ENCODE measurements around the gene ERC1.
A peak's percentile ranks its signal among the peaks of the same experiment; 100 is the strongest.
"Not testable (repeated sequence)": the region's sequence is repeated elsewhere in the genome, so short reads cannot be mapped to it uniquely, and the experiment has no call there.

Gene ERC1

DNA sequence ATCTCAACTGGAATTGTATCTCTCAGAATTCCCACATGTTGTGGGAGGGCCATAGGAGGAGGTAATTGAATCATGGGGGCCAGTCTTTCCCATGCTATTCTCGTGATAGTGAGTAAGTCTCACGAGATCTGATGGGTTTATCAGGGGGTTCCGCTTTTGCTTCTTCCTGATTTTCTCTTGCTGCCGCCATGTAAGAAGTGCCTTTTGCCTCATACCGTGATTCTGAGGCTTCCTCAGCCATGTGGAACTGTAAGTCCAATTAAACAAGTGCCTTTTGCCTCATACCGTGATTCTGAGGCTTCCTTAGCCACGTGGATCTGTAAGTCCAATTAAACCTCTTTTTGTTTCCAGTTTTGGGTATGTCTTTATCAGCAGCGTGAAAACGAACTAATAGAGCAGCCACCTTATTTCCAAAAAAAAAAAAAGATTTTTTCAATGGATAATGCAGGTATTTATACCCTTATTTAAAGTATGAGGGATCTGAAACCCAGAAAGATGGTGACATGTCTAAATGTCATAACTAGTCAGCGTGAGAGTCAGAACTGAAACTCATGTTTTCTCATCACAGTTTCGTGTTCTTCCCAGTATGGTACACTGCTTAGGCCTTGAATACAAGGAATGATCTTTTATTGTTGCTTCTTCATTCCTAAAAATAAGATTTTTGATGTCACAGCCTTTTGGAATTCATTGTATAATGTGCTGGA lies 89.6 kb downstream of the ERC1 start:
- no peak for DNase-seq

DNA sequence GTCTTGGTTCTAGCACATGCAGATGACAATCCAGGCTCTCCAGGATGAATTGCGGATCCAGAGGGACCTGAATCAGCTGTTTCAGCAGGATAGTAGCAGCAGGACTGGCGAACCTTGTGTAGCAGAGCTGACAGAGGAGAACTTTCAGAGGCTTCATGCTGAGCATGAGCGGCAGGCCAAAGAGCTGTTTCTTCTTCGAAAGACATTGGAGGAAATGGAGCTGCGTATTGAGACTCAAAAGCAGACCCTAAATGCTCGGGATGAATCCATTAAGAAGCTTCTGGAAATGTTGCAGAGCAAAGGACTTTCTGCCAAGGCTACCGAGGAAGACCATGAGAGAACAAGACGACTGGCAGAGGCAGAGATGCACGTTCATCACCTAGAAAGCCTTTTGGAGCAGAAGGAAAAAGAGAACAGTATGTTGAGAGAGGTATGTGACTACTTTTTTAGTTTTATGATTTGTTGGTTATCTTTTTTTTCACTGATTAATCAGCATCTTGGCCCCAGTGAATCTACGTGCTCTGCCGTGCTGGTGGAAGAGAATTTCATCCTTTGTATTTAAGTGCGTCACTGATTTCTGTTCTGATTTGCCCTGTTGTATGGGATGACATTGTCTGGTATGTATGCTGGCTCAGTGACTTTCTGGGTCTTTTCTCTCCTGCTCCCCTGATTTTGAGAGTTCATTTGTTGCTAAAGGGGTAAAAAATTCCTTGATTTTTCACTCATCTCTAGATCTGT lies 92.3 kb downstream of the ERC1 start:
- no peak for DNase-seq

DNA sequence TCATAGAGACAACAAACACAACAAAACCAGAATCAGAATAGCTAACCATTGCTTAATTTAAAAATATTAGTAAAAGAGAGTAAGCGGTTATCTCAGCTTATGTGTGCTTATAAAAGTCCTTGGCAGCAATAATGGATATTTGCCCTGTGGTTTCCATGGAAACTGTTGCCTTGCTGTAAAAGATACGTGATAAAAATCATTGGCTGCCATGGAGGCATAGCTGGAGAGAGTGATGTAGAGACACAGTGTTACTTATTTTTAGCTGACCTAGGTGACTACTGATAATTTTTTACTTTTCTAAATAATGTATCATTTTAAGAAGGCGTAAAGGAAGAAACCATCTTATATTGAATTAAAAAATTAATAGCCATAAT lies 92.9 kb downstream of the ERC1 start:
- DNase-seq, result peak; percentile 61

DNA sequence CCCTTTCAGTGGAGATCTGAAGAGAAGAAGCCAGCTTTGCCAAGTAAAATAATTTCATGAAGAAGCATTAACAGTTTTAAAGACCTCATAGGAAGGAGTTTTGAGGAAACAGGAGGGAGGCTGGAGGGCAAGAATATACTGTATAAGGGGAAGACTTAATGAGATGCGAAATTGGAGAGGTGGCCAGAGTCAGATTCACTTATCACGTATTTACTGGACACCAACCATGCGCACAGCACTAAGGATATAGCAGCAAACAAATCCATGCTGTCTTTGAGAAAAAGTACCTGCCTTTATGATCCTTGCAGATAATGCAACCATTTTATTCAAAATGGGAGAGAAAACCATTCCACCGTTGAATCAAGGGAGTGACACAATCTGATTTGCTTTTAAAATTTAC lies 100.3 kb downstream of the ERC1 start:
- DNase-seq, result no peak

DNA sequence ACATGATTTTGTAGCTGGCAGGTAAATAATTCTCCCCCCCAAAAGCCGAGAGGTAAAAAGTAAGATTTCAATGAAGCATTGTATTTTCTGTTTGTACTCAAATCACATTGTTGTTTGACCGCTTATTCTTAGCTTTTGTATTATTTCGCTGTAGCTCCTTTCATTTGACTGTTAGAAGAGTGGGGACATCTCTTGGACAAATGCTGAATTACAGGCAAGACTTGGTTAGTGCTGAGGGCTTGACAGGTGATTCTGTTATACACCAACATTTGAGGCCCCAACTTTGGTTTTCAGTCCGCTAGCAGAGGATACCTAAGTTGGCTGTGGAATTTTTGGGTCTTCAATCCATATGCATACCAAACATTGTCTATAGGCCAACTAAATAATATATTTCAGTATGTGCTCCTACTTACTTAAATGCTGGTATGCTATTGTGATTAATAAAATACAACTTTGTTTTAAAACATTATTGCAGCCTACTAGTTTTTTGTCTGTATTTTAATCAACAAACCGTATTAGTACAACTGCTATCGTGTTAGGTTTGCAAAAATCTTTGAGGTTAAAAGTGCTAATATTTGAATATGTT lies 102.2 kb downstream of the ERC1 start:
- DNase-seq, result peak; percentile 64

DNA sequence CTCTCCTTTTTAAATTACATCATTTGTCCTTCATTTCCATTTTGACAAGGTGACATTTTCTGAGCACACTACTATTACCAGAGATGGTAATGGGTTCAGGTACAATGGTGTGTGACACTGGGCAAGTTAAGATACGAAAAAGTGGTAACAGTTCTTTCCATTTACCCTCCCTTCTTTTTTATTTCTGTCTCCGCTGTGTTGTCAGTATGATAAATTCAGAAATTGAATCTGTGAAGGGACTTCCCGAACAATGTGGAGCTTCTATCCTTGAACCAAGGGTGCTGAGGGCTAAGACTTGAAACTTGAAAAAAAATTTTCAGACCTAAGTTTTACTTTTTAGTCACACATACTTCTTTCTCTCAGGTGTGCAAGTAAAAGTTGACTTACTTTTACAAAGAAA lies 103.7 kb downstream of the ERC1 start:
- no peak for DNase-seq

DNA sequence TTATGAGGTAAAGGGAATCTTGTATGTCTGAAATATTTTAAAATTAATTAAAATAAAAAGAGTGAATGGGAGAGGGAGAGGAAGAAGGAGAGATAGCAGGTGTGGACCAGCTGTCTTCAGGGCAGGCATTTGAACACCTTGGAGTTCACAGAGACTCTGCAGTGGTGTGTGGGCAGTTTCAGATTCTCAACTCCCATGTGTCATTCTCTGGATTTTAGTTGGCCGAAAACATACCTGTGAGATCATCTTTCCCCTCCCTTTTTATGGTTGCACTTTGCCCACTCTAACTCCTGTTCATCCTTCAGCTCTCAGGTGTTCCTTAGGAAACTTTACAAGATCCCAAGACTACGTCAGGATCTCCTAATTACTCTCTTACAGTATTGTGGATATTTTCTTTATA lies 108.1 kb downstream of the ERC1 start:
- no peak for DNase-seq

DNA sequence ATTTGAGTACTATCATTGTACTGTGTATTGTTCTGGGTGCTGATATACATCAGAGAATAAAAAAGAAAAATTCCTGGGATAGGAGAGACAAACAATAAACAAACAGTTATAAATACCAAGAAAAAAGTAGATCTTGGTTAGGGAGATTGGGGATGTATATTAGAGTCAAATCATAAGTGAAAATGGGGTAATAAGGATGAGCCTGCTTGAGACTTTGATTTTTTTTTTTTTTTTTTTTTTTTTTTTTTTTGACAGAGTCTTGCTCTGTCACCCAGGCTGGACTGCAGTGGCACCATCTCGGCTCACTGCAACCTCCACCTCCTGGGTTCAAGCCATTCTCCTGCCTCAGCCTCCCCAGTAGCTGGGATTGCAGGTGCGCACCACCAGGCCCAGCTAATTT lies 108.6 kb downstream of the ERC1 start:
- not testable (repeated sequence) for DNase-seq

DNA sequence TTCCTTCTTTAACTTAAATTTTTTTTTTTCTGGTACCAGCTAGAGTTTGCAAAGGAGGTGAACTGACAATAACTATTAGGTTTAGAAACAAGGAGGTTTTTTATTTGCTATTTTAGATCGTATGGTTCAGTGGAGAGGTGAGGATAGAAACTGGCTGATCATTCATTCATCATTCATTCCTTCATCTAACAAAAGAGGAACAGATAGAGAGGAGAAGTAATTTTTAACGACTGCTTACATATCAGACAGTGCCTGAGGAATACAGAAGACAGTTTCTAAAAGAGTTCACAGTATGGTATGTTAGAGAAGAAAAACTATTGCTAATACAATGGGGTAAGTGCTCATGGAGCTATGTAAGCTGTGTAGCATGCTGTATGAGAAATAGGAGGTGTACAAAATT lies 111.1 kb downstream of the ERC1 start:
- no peak for DNase-seq

DNA sequence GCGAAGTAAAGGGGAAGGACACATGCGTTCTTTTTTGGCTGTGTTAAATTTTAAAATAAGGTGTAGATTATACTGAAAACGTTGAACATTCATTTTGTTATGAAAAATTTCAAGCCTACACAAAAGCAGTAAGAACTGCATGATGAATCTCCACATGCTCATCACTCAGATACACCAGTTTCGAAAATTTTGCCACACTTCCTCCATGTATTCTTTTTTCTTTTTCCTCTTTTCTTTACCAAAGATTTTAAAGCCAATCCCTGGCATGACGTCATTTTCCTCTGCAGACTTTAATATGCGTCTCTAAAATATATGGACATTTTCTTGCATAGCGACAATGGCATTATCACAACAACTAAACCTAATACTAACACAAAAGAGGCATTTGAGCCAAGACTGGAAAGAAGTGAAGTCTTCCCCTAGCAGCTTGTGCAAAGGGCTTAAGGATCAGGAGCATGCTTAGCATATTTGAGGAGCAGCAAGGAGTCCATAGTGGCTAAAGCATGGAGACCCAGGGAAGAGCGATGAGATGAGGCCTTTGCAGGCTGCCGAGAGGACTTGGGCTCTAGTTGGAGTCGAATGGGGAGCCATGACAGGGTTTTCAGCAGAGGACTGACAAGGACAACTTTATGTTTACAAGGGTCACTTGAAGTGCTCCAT lies 111.9 kb downstream of the ERC1 start:
- no peak for DNase-seq

DNA sequence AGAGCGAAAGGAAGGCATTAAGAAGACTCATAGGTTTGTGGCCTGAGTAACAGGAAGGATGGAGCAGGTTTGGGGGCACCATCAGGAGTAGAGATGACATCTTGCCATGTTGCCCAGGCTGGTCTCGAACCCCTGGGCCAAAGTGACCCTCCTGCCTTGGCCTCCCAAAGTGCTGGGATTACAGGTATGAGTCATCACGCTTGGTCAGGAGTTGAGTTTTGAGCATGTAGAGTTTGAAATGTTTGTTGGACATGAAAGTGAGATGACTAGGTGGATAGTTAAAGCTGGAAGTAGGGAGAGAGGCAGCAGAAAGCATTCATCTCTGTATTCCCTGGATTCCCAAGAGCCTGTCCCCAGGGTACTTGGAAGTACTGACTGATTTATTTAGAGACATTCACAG lies 112.6 kb downstream of the ERC1 start:
- no peak for DNase-seq

DNA sequence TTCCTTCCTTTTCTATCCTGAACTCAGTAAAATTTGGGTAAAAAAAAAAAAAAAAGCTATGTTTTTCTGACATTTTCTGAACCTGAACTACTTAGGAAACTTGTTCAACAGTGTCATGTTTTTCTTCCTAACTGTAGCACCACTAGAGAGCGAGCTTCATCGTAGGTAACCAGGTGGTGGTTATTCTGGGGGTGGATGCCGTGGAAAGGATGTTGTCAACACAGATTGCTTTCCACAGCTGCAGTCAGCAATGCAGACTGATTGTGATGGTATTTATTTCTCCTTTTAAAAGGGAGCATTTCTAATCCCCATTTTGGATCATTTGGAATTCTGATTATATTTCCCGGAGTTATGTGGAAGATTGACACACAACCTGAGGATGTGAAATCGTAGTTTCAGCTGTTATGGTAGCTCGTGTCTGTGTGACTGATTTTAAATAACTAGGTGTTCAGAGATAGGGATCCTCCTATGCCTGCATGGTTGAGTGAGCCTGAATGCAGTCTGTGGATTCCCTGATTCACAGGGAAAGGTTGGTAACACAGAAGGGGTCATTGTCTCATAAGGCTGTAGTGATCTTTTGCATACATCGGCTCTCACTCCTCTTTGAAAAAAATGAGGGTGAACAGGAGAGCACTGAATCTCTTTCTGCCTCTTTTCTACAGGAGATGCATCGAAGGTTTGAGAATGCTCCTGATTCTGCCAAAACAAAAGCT lies 113.2 kb downstream of the ERC1 start:
- no peak for DNase-seq

DNA sequence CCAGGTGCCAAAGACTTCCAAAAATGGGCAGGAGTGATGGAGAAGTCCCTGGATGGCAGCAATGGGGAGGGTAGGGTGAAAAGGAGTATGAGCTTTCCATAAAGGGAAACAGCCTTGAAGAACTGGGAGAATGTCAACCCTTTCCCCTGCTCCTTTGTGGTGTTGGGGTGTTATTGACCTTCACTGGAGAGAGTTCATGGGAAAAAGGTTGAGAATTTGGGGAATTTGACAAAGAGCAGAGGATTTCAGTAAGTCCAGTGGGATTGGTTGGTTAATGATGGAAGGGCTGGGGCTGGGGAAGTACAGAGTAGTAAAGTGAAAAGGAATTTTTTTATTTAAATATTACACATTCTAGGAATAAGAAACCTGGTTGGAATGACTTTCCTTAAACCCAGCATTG lies 116.6 kb downstream of the ERC1 start:
- DNase-seq, result no peak

DNA sequence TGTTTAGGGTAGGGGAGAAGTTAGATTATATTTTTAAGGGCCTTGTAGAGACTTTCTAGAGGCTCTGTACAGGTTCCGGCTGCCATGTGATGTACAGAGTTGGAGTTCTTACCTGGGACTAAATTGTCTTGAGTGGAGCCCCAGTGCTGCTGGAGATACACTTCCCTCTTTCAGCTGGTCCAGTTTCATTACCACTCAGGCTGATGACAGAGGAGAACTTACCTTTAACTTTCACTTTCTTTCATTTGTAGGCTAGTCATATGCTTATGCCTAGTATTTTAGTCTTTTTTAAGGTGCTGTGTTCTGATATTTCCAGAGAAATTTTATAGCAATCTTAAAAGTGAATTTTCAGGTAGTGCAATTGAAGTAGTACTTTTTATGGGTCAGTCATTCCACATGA lies 117.3 kb downstream of the ERC1 start:
- DNase-seq, result no peak

DNA sequence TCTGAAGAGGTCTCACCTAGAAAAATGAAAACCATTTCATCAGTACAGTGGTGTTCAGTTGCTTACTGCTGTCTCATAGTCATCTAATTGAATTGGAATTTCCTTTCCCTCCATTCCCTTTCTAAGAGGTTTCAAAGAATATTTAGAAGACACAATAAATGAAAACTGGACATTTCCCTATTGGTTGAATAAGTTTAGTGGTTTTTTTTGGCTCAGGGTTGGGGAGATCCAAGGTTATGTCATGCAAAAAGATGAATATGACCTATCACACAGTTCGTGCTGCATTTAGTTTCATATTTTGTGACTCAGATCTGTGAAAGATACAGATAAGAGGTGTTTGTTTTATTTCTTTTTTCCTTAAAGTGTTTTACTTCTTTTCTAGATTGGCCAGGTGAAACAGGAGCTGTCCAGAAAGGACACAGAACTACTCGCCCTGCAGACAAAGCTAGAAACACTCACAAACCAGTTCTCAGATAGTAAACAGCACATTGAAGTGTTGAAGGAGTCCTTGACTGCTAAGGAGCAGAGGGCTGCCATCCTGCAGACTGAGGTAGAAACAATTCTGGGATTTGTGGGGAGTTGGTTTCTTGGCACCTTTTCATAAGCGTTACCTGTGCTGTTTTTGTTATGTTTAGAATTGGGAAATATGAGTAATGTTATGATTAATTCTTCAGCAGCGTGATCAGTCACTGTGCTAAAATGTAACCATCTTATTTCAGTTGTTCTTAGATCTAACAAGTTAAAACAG lies 124.6 kb downstream of the ERC1 start:
- no peak for DNase-seq

DNA sequence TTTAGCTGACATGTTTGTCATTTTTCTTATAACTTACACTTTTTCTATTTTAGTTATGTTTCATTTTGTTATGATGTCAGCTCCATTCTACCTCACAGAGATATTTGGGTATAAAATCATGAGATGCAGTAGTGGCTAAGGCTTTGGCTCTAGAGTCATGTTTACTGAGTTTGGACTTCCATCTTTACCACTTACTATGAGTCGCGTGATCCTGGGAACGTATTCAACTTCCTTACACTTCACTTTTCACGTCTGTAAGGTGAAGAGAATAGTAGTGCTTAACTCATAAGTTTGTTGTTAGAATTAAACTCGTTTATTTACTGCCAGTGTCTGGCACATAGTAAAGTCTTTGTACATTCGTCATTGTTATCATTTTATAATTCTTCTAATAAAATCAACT lies 126.3 kb downstream of the ERC1 start:
- no peak for DNase-seq

DNA sequence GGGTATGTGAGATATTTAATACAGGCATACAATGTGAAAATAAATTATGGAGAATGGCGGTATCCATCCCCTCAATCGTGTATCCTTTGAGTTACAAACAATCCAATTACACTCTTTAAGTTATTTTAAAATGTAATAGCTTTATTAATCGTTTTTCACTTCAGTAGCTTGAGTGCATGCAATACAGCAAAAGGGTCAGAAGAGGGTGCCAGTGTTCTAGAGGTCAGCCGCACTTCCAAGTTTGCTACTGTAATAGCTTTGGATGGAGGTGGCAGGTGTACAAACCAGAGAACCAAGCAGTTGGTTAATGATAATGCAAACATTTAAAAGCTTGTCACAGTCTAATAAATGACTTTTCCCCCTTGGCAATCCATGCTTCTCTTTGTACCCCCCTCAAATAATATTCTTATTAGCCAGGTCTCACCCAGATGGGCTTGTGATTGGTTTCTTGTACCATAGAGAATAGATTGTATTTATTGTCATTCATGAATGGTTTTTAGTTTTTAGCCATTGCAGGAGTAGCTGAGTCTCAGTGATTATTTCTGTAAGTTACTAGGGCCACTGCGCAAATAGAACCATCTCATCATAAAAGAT lies 127.0 kb downstream of the ERC1 start:
- peak; percentile 90 for DNase-seq

DNA sequence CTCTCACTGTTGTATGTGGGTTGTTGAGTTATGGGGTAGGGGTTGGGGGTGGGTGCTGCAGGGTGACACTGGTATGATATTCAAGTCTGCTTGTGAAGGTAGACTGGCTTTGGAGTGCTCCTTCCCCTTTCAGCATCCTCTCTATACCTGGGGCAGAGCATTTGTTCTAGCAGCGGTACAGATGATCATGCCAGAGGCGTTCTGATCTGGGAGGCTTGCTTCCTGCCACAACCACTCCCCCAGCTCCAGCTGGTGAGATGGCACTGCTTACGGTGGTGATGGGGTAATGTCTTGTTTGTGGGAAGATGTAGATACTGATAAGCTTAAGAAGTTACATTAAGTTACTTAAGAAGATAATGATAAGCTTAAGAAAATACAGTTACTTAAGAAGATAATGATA lies 131.8 kb downstream of the ERC1 start:
- no peak for DNase-seq

DNA sequence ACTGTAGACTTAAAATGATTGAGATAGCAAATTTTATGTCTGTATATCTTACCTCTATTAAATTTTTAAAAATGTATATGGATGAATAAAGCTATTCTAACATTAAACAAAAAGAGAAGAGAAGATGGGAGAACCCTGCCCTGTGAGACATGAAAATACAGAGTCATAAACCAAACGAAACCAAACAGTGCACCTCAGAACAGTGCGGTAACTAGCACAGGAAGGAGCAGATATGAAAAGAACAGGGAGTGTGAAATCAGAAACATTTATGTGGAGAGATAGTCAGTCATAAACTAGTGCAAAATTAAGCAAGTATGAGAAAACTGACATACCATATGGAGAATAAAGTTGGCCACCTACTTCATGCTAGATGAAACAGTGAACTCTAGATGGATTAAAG lies 135.1 kb downstream of the ERC1 start:
- DNase-seq, result no peak

DNA sequence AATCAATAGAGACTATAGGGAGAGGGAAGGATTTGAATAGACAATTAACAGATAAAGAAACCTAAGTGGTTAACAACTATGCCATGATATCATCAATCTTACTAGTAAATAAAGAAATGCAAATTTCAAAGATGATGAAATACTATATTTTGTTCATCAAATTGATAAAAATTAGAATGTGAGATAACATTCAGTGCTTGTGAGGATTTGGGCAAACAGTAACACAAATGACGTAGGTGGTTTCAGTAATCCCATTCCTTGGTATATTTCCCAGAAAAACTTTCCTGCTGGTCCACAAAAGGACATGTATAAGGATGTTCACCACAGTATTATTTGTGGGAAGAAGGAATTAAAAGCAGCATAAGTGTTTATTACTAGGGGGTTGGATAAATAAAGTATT lies 136.0 kb downstream of the ERC1 start:
- DNase-seq, result no peak

DNA sequence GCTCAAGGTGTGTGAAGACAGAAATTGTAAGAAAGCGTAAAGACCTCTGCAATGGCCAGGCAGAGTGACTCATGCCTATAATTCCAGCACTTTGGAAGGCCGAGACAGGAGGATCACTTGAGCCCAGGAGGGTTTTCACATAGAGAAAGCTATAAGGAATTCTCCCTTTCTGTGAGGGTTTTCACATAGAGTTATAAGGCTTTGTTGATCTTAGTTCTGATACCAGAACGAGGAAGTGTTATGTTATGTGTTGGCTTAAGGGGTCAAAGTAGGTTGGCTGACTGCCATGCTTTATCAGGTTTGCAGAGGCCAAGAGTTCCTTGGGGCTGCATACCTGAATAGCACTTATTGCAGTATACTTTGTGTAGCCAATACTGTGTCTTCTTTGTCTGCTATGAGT lies 139.1 kb downstream of the ERC1 start:
- DNase-seq, result no peak

DNA sequence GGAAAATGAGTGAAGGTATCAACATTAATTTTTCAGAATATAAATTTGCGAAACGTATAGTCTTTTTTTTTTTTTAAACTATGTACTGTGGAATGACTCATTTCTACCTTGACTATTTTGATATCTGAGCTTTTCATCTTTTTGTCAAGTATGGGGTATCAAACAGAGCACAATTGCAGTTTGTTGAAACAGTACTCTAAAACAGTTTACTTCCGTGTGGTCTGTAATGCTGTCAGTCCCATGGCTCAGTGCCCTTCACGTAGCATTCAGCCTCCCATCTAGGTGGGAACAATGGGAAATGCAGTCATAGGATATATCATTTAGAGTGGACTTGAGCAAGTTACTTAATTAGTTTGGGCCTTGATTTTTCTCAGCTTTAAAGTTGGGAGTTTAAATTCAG lies 139.5 kb downstream of the ERC1 start:
- no peak for DNase-seq
